Mesenchymal stem cell (in vitro differentiated cells and primary cell): ENCODE data around the gene STXBP1.

ENCODE experiments used
- DNase-seq: peaks from one replicate; pipeline ENCODE4 v3.0.0-alpha.2; 2013
- H2AFZ ChIP-seq: one replicate; pipeline ENCODE4 v1.6.1; 2013; ENCODE audit warnings: low read depth, mild to moderate bottlenecking, control low read depth, inconsistent platforms, low read length, moderate library complexity
- H2AK5ac ChIP-seq: 2 replicates; pipeline ENCODE4 v1.6.1; 2013; ENCODE audit warnings: low read length, moderate library complexity, mild to moderate bottlenecking, inconsistent platforms; ENCODE audit not compliant: severe bottlenecking
- H2BK120ac ChIP-seq: one replicate; pipeline ENCODE4 v1.6.1; 2013; ENCODE audit warnings: low read depth, mild to moderate bottlenecking, inconsistent platforms, low read length, moderate library complexity
- H2BK12ac ChIP-seq, 2 experiments: one replicate each; pipeline ENCODE4 v1.6.1; 2013; ENCODE audit warnings: inconsistent platforms in 2 of 2, low read length in 2 of 2, mild to moderate bottlenecking in 2 of 2, moderate library complexity in 2 of 2, control low read depth in 1 of 2
- H2BK15ac ChIP-seq: one replicate; pipeline ENCODE4 v1.6.1; 2013; ENCODE audit warnings: mild to moderate bottlenecking, low read depth, inconsistent platforms; ENCODE audit not compliant: poor library complexity, severe bottlenecking
- H2BK5ac ChIP-seq: 2 replicates; pipeline ENCODE4 v1.6.1; 2013; ENCODE audit warnings: low read depth, mild to moderate bottlenecking, low read length, control low read depth, inconsistent platforms; ENCODE audit not compliant: poor library complexity, severe bottlenecking
- H3K14ac ChIP-seq, 2 experiments: one replicate each; pipeline ENCODE4 v1.6.1; 2013; ENCODE audit warnings: inconsistent platforms in 2 of 2, low read length in 2 of 2, control low read depth in 1 of 2, mild to moderate bottlenecking in 1 of 2, moderate library complexity in 1 of 2
- H3K18ac ChIP-seq, 2 experiments: one replicate each; pipeline ENCODE4 v1.6.1; 2013; ENCODE audit warnings: inconsistent platforms in 2 of 2, low read length in 2 of 2, control low read depth in 1 of 2, low read depth in 1 of 2, mild to moderate bottlenecking in 1 of 2
- H3K23ac ChIP-seq, 2 experiments: one replicate each; pipeline ENCODE4 v1.6.1; 2013; ENCODE audit warnings: inconsistent platforms in 2 of 2, low read length in 2 of 2, mild to moderate bottlenecking in 2 of 2, moderate library complexity in 2 of 2, control low read depth in 1 of 2
- H3K27ac ChIP-seq: 2 replicates; pipeline ENCODE4 v1.5.1; 2013; ENCODE audit warnings: mild to moderate bottlenecking, moderate library complexity, low read length, control low read depth, inconsistent platforms; ENCODE audit not compliant: poor library complexity, severe bottlenecking
- H3K27me3 ChIP-seq, 2 experiments: 2 replicates each; pipeline versions ENCODE4 v1.6.1 to v1.7.0; 2013; ENCODE audit warnings: low read length in 2 of 2, mild to moderate bottlenecking in 2 of 2, moderate library complexity in 2 of 2, control low read depth in 1 of 2, inconsistent platforms in 1 of 2; ENCODE audit not compliant: control insufficient read depth in 1 of 2, insufficient read depth in 1 of 2
- H3K36me3 ChIP-seq, 2 experiments: 2 replicates each; pipeline versions ENCODE4 v1.6.1 to v1.7.0; 2013; ENCODE audit warnings: low read length in 2 of 2, control low read depth in 1 of 2, inconsistent platforms in 1 of 2, low read depth in 1 of 2, mild to moderate bottlenecking in 1 of 2; ENCODE audit not compliant: insufficient read depth in 2 of 2, control insufficient read depth in 1 of 2
- H3K4ac ChIP-seq, 2 experiments: one replicate each; pipeline ENCODE4 v1.6.1; 2013; ENCODE audit warnings: inconsistent platforms in 2 of 2, low read length in 2 of 2, mild to moderate bottlenecking in 2 of 2, moderate library complexity in 2 of 2, control low read depth in 1 of 2, low read depth in 1 of 2
- H3K4me1 ChIP-seq: 2 replicates; pipeline ENCODE4 v1.6.1; 2013; ENCODE audit warnings: low read depth, low read length, control low read depth; ENCODE audit not compliant: control insufficient read depth, insufficient read depth
- H3K4me2 ChIP-seq: 2 replicates; pipeline ENCODE4 v1.6.1; 2013; ENCODE audit warnings: low read length, mild to moderate bottlenecking, inconsistent platforms; ENCODE audit not compliant: poor library complexity, severe bottlenecking
- H3K4me3 ChIP-seq, 2 experiments: 2 replicates each; pipeline versions ENCODE4 v1.5.1 to v1.7.0; 2013; ENCODE audit warnings: low read length in 2 of 2, mild to moderate bottlenecking in 2 of 2, control low read depth in 1 of 2, low read depth in 1 of 2; ENCODE audit not compliant: insufficient read depth in 1 of 2
- H3K79me1 ChIP-seq: replicated peaks from 2 replicates; pipeline ENCODE4 v1.6.1; 2013; ENCODE audit warnings: mild to moderate bottlenecking, control low read depth, low read length, inconsistent platforms; ENCODE audit not compliant: poor library complexity, severe bottlenecking
- H3K9ac ChIP-seq: 2 replicates; pipeline ENCODE4 v1.7.0; 2013; ENCODE audit warnings: mild to moderate bottlenecking, low read length, moderate library complexity
- H3K9me3 ChIP-seq: 2 replicates; pipeline ENCODE4 v1.7.0; 2013; ENCODE audit warnings: mild to moderate bottlenecking, low read length; ENCODE audit not compliant: control insufficient read depth
- H4K8ac ChIP-seq: one replicate; pipeline ENCODE4 v1.6.1; 2013; ENCODE audit warnings: inconsistent platforms, mild to moderate bottlenecking, low read length, moderate library complexity
- H4K91ac ChIP-seq: one replicate; pipeline ENCODE4 v1.6.1; 2013; ENCODE audit warnings: mild to moderate bottlenecking, low read length, inconsistent platforms
- WGBS: methylation state at CpG from one replicate; pipeline ENCODE4 v1.1.7; 2013; ENCODE audit warnings: mixed read lengths; 5-methylcytosine and 5-hydroxymethylcytosine counted together

The STXBP1 gene

DNA sequence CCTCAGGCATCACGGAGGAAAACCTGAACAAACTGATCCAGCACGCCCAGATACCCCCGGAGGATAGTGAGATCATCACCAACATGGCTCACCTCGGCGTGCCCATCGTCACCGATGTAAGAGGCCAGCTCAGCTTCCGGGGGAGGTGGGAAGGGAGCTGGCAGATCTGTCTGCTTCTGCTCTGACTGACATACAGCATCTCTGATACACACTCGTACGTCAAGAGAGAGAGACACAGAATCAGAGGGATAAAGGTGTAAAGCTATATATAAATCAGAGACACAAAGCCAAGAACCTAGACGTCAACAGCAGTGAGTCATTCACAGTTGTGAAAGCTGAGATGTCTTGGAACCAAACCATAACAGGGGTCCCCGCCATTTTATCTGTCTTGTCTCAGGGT, 64.6 kb downstream of the STXBP1 start:
- H3K79me1 ChIP-seq = no peaks in the 10 kb centered on the region
- no peak overlapping the region for H4K8ac ChIP-seq
- H2BK15ac ChIP-seq = no peak overlapping the region
- no peak overlapping the region for H3K27ac ChIP-seq
- no peak overlapping the region for H3K4ac ChIP-seq
- H3K27me3 ChIP-seq = no peaks in the 10 kb centered on the region
- H2BK12ac ChIP-seq = no peak overlapping the region
- no peak overlapping the region for H2AFZ ChIP-seq
- no peak overlapping the region for H2BK5ac ChIP-seq
- no peak overlapping the region for H4K91ac ChIP-seq
- no peak overlapping the region for H2BK120ac ChIP-seq
- H3K9me3 ChIP-seq = no peaks in the 10 kb centered on the region
- DNase-seq = no peak
- H3K36me3 ChIP-seq = peaks cover 68 to 95% of the 10 kb centered on the region in 2 experiments
- H3K14ac ChIP-seq = no peak overlapping the region
- no peak overlapping the region for H3K4me2 ChIP-seq
- no peaks in the 10 kb centered on the region for H3K4me1 ChIP-seq
- H2AK5ac ChIP-seq = no peak overlapping the region
- H3K4me3 ChIP-seq = no peak overlapping the region
- no peak overlapping the region for H3K18ac ChIP-seq
- H3K9ac ChIP-seq = no peak overlapping the region
- H3K23ac ChIP-seq = no peak overlapping the region
- WGBS = 90% methylated on average over 12 of the region's 12 CpGs

DNA sequence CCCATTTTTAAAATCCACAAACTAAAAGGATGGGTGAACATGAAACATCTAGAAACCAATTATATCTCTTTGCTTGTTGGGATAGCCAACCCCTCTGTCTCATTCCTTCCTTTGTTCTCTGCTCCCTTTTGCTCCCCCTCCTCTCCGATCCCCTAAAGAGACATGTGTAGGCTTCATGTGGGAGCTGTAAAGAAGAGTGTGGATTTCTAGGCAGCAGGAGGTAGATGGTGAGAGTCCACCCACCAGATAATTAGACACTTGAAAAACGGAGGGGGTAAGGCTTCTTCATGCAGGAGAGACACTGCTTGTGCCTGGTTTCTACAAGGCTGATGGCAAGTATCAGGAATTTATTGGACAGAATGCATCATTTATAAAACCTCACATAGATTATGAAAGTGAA, 67.4 kb downstream of the STXBP1 start:
- Histone ChIP-seq H2AFZ (no peak overlapping the region), H3K14ac (no peak overlapping the region), H4K91ac (no peak overlapping the region), H3K27me3 (no peaks in the 10 kb centered on the region), H2BK15ac (no peak overlapping the region), H3K4me2 (no peak overlapping the region), H3K23ac (no peak overlapping the region), H2BK120ac (no peak overlapping the region), H3K9me3 (no peaks in the 10 kb centered on the region), H4K8ac (no peak overlapping the region), H3K4me1 (peaks cover 4% of the 10 kb centered on the region), H2BK12ac (no peak overlapping the region), H3K79me1 (no peaks in the 10 kb centered on the region), H3K4me3 (no peak overlapping the region), H2AK5ac (no peak overlapping the region), H3K27ac (no peak overlapping the region), H3K4ac (no peak overlapping the region), H3K36me3 (peaks cover 77 to 95% of the 10 kb centered on the region in 2 experiments), H2BK5ac (no peak overlapping the region), H3K9ac (no peak overlapping the region), H3K18ac (no peak overlapping the region)
- DNase-seq = no peak
- WGBS = no CpG with 5 or more reads among the region's 2 CpGs

DNA sequence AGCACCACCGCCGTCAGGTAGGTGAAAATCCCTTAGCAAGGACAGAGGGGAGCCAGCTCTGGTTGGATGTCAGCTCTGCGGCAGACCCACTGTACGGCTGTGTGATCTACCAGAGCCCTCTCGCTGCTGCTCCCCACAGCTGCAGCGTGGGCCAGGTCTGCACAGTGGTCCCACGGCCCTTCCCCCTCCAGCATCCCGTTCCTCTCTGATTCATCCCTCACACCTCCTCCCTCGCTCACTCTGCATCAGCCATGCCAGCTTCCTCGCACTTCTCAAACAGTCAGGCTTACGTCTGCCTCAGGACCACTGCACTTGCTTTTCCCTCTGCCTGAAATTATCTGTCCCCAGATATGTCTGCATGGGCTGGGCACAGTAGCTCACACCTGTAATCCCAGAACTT, 68.1 kb downstream of the STXBP1 start:
- H3K9me3 ChIP-seq = no peaks in the 10 kb centered on the region
- H3K4me3 ChIP-seq = no peak overlapping the region
- peaks cover 7% of the 10 kb centered on the region for H3K4me1 ChIP-seq
- H3K18ac ChIP-seq = no peak overlapping the region
- peak overlapping the region; percentile 19 for H4K8ac ChIP-seq
- H3K4me2 ChIP-seq = no peak overlapping the region
- no peaks in the 10 kb centered on the region for H3K27me3 ChIP-seq
- H3K23ac ChIP-seq = no peak overlapping the region
- no peak overlapping the region for H2BK5ac ChIP-seq
- H3K79me1 ChIP-seq = no peaks in the 10 kb centered on the region
- H2BK12ac ChIP-seq = no peak overlapping the region
- H4K91ac ChIP-seq = no peak overlapping the region
- no peak overlapping the region for H3K9ac ChIP-seq
- no peak for DNase-seq
- H3K27ac ChIP-seq = no peak overlapping the region
- H3K36me3 ChIP-seq = peaks cover 72 to 94% of the 10 kb centered on the region in 2 experiments
- no peak overlapping the region for H2BK15ac ChIP-seq
- no peak overlapping the region for H3K4ac ChIP-seq
- H2BK120ac ChIP-seq = no peak overlapping the region
- no peak overlapping the region for H2AK5ac ChIP-seq
- H2AFZ ChIP-seq = no peak overlapping the region
- no peak overlapping the region for H3K14ac ChIP-seq
- 86% methylated on average over 11 of the region's 11 CpGs for WGBS

DNA sequence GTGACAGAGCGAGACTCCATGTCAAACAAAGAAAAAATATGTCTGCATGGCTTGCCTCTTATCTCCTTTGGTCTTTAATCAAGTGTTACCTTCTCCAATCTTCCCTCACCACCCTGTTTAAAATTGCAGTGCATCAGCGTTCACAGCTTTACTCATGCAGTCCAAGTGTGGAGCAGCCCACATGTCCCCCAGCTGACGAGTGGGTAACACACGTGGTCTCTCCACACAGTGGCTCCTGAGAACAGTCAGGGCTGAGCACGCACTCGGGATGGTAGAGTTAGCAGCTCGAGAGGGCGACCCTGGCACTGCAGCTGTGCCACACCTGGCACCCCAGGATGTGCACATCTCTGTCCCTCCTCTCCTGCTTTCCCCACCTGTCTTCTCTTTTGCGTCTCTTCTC, 68.8 kb downstream of the STXBP1 start:
- Histone ChIP-seq H3K9ac (no peak overlapping the region), H2AK5ac (no peak overlapping the region), H3K27me3 (no peaks in the 10 kb centered on the region), H3K79me1 (no peaks in the 10 kb centered on the region), H3K4ac (no peak overlapping the region), H3K27ac (no peak overlapping the region), H3K4me2 (no peak overlapping the region), H3K36me3 (peaks cover 67 to 91% of the 10 kb centered on the region in 2 experiments), H3K9me3 (no peaks in the 10 kb centered on the region), H3K14ac (no peak overlapping the region), H2BK15ac (no peak overlapping the region), H2BK12ac (no peak overlapping the region), H3K23ac (no peak overlapping the region), H3K18ac (no peak overlapping the region), H3K4me1 (peaks cover 7% of the 10 kb centered on the region), H2BK5ac (no peak overlapping the region), H4K8ac (no peak overlapping the region), H3K4me3 (no peak overlapping the region), H2AFZ (no peak overlapping the region), H2BK120ac (no peak overlapping the region), H4K91ac (no peak overlapping the region)
- DNase-seq = no peak
- WGBS = 94% methylated on average over 9 of the region's 9 CpGs
